Coronary artery (tissue), 2 donors: ENCODE measurements around the gene SPN.

Experiments used
- DNase-seq: peaks from one replicate; pipeline ENCODE4 v3.0.0-alpha.2; 2017; ENCODE audit warnings: low spot score
- H3K27ac ChIP-seq, 2 donors: fragments of 200-600 bp; sonication (generic); one replicate each; pipeline ENCODE4 v1.5.1; 2016 to 2019
- H3K4me3 ChIP-seq: fragments of 200-600 bp; sonication (generic); 2 replicates; pipeline ENCODE4 v1.5.1; 2016; ENCODE audit warnings: mild to moderate bottlenecking, moderate library complexity
- CTCF ChIP-seq: fragments of 200-600 bp; sonication (generic); IDR thresholded peaks from one replicate; pipeline ENCODE4 v1.5.1; 2019; ENCODE audit warnings: antibody characterized with exemption

The SPN gene

DNA sequence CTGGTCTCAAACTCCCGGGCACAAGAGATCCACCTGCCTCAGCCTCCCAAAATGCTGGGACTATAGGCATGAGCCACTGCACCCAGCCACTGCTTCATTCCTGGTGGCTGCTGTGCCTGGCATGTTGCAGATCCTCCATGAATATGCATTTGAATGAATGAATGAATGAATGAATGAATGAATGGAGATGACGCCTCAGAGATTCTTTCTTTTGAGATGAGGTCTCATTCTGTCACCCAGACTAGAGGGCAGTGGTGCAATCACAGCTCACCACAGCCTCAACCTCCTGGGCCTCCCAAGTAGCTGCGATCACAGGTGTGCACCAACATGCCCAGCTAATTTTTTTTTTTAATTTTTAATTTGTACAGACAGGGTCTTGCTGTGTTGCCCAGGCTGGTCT is 5.2 kb downstream of the SPN start:
- Histone ChIP-seq H3K4me3 (no peak overlapping the region), H3K27ac (no peak overlapping the region)
- no peak for TF ChIP-seq CTCF

GRCh38 chr16:29673501-29673900 is 10.5 kb downstream of the SPN start:
- no peak for TF ChIP-seq CTCF
- no peak for DNase-seq
- H3K27ac ChIP-seq: no peak overlapping the region
- no peak overlapping the region for H3K4me3 ChIP-seq

More for the DNA sequence above, 5.2 kb downstream of the SPN start:
- no peak for DNase-seq

GRCh38 chr16:29674188-29674587 is 11.1 kb downstream of the SPN start:
- Histone ChIP-seq H3K4me3 (no peak overlapping the region), H3K27ac (no peak overlapping the region)
- DNase-seq: no peak
- no peak for TF ChIP-seq CTCF

GRCh38 chr16:29675811-29676643 is 13.0 kb downstream of the SPN start:
- H3K27ac ChIP-seq: no peak overlapping the region
- no peak for TF ChIP-seq CTCF
- no peak overlapping the region for H3K4me3 ChIP-seq
- no peak for DNase-seq

DNA sequence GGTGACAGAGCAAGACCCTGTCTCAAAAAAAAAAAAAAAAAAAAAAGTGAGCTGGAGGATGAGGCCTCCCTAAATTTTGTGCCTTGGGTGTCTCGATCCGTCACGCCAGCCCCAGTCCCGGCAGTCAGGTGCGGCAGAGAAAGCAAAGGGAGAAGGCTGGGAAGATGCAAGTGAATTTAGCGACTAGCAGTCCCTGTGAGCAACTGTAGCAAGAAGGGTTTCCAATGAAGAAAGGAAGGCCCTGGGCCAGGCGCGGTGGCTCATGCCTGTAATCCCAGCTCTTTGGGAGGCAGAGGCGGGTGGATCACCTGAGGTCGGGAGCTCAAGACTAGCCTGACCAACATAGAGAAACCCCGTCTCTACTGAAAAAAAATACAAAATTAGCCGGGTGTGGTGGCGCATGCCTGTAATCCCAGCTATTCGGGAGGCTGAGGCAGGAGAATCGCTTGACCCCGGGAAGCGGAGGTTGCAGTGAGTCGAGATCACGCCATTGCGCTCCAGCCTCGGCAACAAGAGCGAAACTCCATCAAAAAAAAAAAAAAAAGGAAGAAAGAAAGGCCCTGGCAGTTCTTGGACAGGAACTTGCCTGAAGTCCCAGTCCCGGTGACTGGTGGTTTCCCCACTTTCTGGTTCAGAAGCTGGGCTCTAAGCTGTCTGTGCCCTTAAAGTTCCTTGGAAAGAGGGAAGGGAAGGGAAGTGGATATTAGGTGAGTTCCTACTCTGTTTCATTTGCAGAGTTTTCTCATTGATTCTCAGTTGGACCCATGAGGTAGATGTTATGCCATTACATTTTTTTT is 14.1 kb downstream of the SPN start:
- H3K4me3 ChIP-seq: no peak overlapping the region
- no peak overlapping the region for H3K27ac ChIP-seq
- no peak for DNase-seq
- TF ChIP-seq CTCF: no peak

GRCh38 chr16:29678691-29679267 is 15.7 kb downstream of the SPN start, which contains the start of gene QPRT:
TSS of gene QPRT (plus strand) at chr16:29679180. CDS start at chr16:29679198, 18 bp downstream.
- no peak for TF ChIP-seq CTCF
- Histone ChIP-seq H3K4me3 (peak within 1 kb of the TSS; percentile 33), H3K27ac (no peak within 1 kb of the TSS)
- DNase-seq: no peak
